OCI-LY7 (cell line): ENCODE measurements around the gene GLRA2.
"Not testable (repeated sequence)": the region's sequence is repeated elsewhere in the genome, so short reads cannot be mapped to it uniquely, and the experiment has no call there.

ENCODE experiments used
- EZH2phosphoT487 ChIP-seq: fragments of 200-600 bp; sonication (generic); IDR thresholded peaks from 2 replicates; pipeline ENCODE4 v1.6.1; 2018; ENCODE audit warnings: low read depth, borderline replicate concordance, mild to moderate bottlenecking, mixed run types, antibody characterized with exemption, low read length, moderate library complexity, mixed read lengths
- TF ChIP-seq, protein P1 (sequence below): fragments of 200-600 bp; sonication (generic); conservative IDR thresholded peaks from 2 replicates; pipeline ENCODE4 v1.5.1; 2014; ENCODE audit warnings: mild to moderate bottlenecking, antibody characterized with exemption, low read length, moderate library complexity, mixed read lengths

DNA sequence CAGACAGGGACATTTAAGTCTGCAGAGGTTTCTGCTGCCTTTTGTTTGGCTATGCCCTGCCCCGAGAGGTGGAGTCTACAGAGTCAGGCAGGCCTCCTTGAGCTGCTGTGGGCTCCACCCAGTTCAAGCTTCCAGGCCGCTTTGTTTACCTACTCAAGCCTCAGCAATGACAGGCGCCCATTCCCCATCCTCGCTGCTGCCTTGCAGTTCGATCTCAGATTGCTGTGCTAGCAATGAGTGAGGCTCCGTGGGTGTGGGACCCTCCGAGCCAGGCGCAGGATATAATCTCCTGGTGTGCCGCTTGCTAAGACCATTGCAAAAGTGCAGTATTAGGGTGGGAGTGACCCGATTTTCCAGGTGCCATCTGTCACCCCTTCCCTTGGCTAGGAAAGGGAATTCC lies 159.0 kb downstream of the GLRA2 start:
- TF ChIP-seq, protein P1, sequence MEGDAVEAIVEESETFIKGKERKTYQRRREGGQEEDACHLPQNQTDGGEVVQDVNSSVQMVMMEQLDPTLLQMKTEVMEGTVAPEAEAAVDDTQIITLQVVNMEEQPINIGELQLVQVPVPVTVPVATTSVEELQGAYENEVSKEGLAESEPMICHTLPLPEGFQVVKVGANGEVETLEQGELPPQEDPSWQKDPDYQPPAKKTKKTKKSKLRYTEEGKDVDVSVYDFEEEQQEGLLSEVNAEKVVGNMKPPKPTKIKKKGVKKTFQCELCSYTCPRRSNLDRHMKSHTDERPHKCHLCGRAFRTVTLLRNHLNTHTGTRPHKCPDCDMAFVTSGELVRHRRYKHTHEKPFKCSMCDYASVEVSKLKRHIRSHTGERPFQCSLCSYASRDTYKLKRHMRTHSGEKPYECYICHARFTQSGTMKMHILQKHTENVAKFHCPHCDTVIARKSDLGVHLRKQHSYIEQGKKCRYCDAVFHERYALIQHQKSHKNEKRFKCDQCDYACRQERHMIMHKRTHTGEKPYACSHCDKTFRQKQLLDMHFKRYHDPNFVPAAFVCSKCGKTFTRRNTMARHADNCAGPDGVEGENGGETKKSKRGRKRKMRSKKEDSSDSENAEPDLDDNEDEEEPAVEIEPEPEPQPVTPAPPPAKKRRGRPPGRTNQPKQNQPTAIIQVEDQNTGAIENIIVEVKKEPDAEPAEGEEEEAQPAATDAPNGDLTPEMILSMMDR: not testable (repeated sequence)
- TF ChIP-seq EZH2phosphoT487: not testable (repeated sequence)
